HEK293 (cell line): ENCODE results near the gene AKAP14.
"Not testable (repeated sequence)": the region's sequence is repeated elsewhere in the genome, so short reads cannot be mapped to it uniquely, and the experiment has no call there.

Source experiments
- CTCF ChIA-PET: fragments of 350-600 bp; formaldehyde crosslinking; extraction: SDS; loops from one replicate; lab custom pipeline; 2021; ENCODE audit warnings: antibody characterized with exemption; lab: Yijun Ruan, JAX
- POLR2A ChIA-PET: fragments of 300-600 bp; formaldehyde crosslinking; extraction: SDS; loops from one replicate; lab custom pipeline; 2020; ENCODE audit warnings: antibody characterized with exemption, inconsistent platforms; lab: Yijun Ruan, JAX
- H3K27ac ChIP-seq: fragments of 200-500 bp; sonication (Bioruptor generic); 2 replicates; pipeline ENCODE4 v1.5.1; 2014; ENCODE audit warnings: low read depth, low read length, control low read depth, inconsistent platforms; ENCODE audit errors: extremely low read depth
- H3K36me3 ChIP-seq, 2 experiments: fragments of 200-500 bp in 1 of 2; sonication (Bioruptor generic) in 1 of 2; 1 replicate in 1 of 2; 2 replicates in 1 of 2; pipeline ENCODE4 v1.5.1; 2014 to 2017; ENCODE audit warnings: inconsistent platforms in 2 of 2, low read length in 2 of 2; ENCODE audit not compliant: control insufficient read depth in 2 of 2, insufficient read depth in 1 of 2
- H3K4me1 ChIP-seq: fragments of 200-500 bp; sonication (Bioruptor generic); 2 replicates; pipeline ENCODE4 v1.5.1; 2014; ENCODE audit warnings: mild to moderate bottlenecking, low read length, inconsistent platforms; ENCODE audit not compliant: control insufficient read depth, insufficient read depth
- H3K4me3 ChIP-seq: 2 replicates; pipeline ENCODE4 v1.5.1; 2011; ENCODE audit warnings: low read depth, mild to moderate bottlenecking, control low read depth, low read length, moderate library complexity
- H3K9me3 ChIP-seq: fragments of 200-500 bp; sonication (Bioruptor generic); 2 replicates; pipeline ENCODE4 v1.5.1; 2014; ENCODE audit warnings: low read depth, low read length, inconsistent platforms; ENCODE audit not compliant: control insufficient read depth, insufficient read depth
- BCL11B ChIP-seq: fragments of 450-650 bp; formaldehyde crosslinking; IDR thresholded peaks from 2 replicates; pipeline ENCODE4 v1.5.1; 2016; ENCODE audit warnings: low read depth, missing biosample characterization, missing genetic modification characterization
- KLF1 ChIP-seq: fragments of 450-650 bp; formaldehyde crosslinking; IDR thresholded peaks from 2 replicates; pipeline ENCODE4 v1.5.1; 2016; ENCODE audit warnings: missing biosample characterization, missing genetic modification characterization
- KLF8 ChIP-seq: fragments of 450-650 bp; formaldehyde crosslinking; IDR thresholded peaks from 2 replicates; pipeline ENCODE4 v1.5.1; 2016; ENCODE audit warnings: missing biosample characterization, missing genetic modification characterization
- SP2 ChIP-seq: fragments of 450-650 bp; formaldehyde crosslinking; IDR thresholded peaks from 2 replicates; pipeline ENCODE4 v1.5.1; 2016; ENCODE audit warnings: missing biosample characterization, missing genetic modification characterization
- TCF7L2 ChIP-seq: IDR thresholded peaks from 2 replicates; pipeline ENCODE4 v1.6.1; 2011; ENCODE audit warnings: low read depth, mild to moderate bottlenecking, inconsistent platforms, low read length, moderate library complexity, borderline replicate concordance
- YY1 ChIP-seq: fragments of 450-650 bp; formaldehyde crosslinking; IDR thresholded peaks from 2 replicates; pipeline ENCODE4 v1.5.1; 2018; ENCODE audit warnings: missing biosample characterization, missing genetic modification characterization
- ZBTB26 ChIP-seq: fragments of 450-650 bp; formaldehyde crosslinking; optimal IDR thresholded peaks from 2 replicates; pipeline ENCODE3; 2016; ENCODE audit warnings: missing biosample characterization, mild to moderate bottlenecking, missing genetic modification characterization
- ZBTB48 ChIP-seq: fragments of 450-650 bp; formaldehyde crosslinking; IDR thresholded peaks from 2 replicates; pipeline ENCODE4 v1.5.1; 2016; ENCODE audit warnings: missing biosample characterization, missing genetic modification characterization
- ZIC2 ChIP-seq: fragments of 450-650 bp; formaldehyde crosslinking; IDR thresholded peaks from 2 replicates; pipeline ENCODE4 v1.5.1; 2016; ENCODE audit warnings: missing biosample characterization, missing genetic modification characterization
- ZNF133 ChIP-seq: fragments of 450-650 bp; formaldehyde crosslinking; IDR thresholded peaks from 2 replicates; pipeline ENCODE4 v1.5.1; 2016; ENCODE audit warnings: missing biosample characterization, missing genetic modification characterization
- ZNF175 ChIP-seq: fragments of 450-650 bp; formaldehyde crosslinking; IDR thresholded peaks from 2 replicates; pipeline ENCODE4 v1.5.1; 2016; ENCODE audit warnings: missing biosample characterization, missing genetic modification characterization
- ZNF324 ChIP-seq: fragments of 450-650 bp; formaldehyde crosslinking; IDR thresholded peaks from 2 replicates; pipeline ENCODE4 v1.5.1; 2016; ENCODE audit warnings: missing biosample characterization, missing genetic modification characterization
- ZNF473 ChIP-seq: fragments of 450-650 bp; formaldehyde crosslinking; IDR thresholded peaks from 2 replicates; pipeline ENCODE4 v1.5.1; 2017; ENCODE audit warnings: missing biosample characterization, missing genetic modification characterization
- ZNF501 ChIP-seq: fragments of 450-650 bp; formaldehyde crosslinking; IDR thresholded peaks from 2 replicates; pipeline ENCODE4 v1.5.1; 2016; ENCODE audit warnings: missing biosample characterization, missing genetic modification characterization
- ZNF600 ChIP-seq: fragments of 450-650 bp; formaldehyde crosslinking; IDR thresholded peaks from 2 replicates; pipeline ENCODE4 v1.5.1; 2016; ENCODE audit warnings: missing biosample characterization, missing genetic modification characterization
- ZNF654 ChIP-seq: fragments of 450-650 bp; formaldehyde crosslinking; IDR thresholded peaks from 2 replicates; pipeline ENCODE4 v1.5.1; 2016; ENCODE audit warnings: low read depth, missing biosample characterization, missing genetic modification characterization
- ZNF670 ChIP-seq: fragments of 450-650 bp; formaldehyde crosslinking; IDR thresholded peaks from 2 replicates; pipeline ENCODE4 v1.5.1; 2016; ENCODE audit warnings: missing biosample characterization, missing genetic modification characterization, low read depth
- ZNF776 ChIP-seq: fragments of 450-650 bp; formaldehyde crosslinking; IDR thresholded peaks from 2 replicates; pipeline ENCODE4 v1.5.0; 2017; ENCODE audit warnings: missing biosample characterization, missing genetic modification characterization, borderline replicate concordance
- ZNF830 ChIP-seq: fragments of 450-650 bp; IDR thresholded peaks from 2 replicates; pipeline ENCODE4 v1.5.0; 2018; ENCODE audit warnings: missing biosample characterization, missing genetic modification characterization, low read depth, mild to moderate bottlenecking, moderate library complexity
- ZSCAN30 ChIP-seq: fragments of 450-650 bp; IDR thresholded peaks from 2 replicates; pipeline ENCODE4 v1.5.1; 2018; ENCODE audit warnings: missing biosample characterization, mild to moderate bottlenecking, missing genetic modification characterization, moderate library complexity
- ZXDB ChIP-seq: fragments of 450-650 bp; formaldehyde crosslinking; IDR thresholded peaks from 2 replicates; pipeline ENCODE4 v1.5.1; 2016; ENCODE audit warnings: missing biosample characterization, missing genetic modification characterization
- TF ChIP-seq, protein P1 (sequence below): fragments of 450-650 bp; formaldehyde crosslinking; IDR thresholded peaks from 2 replicates; pipeline ENCODE4 v1.5.1; 2016; ENCODE audit warnings: missing biosample characterization, missing genetic modification characterization
- TF ChIP-seq, protein P2 (sequence below): fragments of 450-650 bp; formaldehyde crosslinking; IDR thresholded peaks from 2 replicates; pipeline ENCODE4 v1.5.1; 2016; ENCODE audit warnings: missing biosample characterization, missing genetic modification characterization

The AKAP14 gene

GRCh38 chrX:119887721-119888425, 7.8 kb upstream of the AKAP14 start (continued):
- TF ChIP-seq KLF8 (peak; percentile 65), ZNF501 (tag by site-specific recombination) (peak; percentile 46; the same call in 1 of the 2 replicates), ZBTB26 (tag by site-specific recombination) (peak; percentile 68), ZIC2 (tag by site-specific recombination) (peak; percentile 43; the same call in 1 of the 2 replicates), ZNF473 (tag by site-specific recombination) (no peak), ZNF830 (tag by site-specific recombination) (no peak), ZNF654 (tag by site-specific recombination) (peak; percentile 16; the same call in 1 of the 2 replicates)
- TF ChIP-seq, protein P1, sequence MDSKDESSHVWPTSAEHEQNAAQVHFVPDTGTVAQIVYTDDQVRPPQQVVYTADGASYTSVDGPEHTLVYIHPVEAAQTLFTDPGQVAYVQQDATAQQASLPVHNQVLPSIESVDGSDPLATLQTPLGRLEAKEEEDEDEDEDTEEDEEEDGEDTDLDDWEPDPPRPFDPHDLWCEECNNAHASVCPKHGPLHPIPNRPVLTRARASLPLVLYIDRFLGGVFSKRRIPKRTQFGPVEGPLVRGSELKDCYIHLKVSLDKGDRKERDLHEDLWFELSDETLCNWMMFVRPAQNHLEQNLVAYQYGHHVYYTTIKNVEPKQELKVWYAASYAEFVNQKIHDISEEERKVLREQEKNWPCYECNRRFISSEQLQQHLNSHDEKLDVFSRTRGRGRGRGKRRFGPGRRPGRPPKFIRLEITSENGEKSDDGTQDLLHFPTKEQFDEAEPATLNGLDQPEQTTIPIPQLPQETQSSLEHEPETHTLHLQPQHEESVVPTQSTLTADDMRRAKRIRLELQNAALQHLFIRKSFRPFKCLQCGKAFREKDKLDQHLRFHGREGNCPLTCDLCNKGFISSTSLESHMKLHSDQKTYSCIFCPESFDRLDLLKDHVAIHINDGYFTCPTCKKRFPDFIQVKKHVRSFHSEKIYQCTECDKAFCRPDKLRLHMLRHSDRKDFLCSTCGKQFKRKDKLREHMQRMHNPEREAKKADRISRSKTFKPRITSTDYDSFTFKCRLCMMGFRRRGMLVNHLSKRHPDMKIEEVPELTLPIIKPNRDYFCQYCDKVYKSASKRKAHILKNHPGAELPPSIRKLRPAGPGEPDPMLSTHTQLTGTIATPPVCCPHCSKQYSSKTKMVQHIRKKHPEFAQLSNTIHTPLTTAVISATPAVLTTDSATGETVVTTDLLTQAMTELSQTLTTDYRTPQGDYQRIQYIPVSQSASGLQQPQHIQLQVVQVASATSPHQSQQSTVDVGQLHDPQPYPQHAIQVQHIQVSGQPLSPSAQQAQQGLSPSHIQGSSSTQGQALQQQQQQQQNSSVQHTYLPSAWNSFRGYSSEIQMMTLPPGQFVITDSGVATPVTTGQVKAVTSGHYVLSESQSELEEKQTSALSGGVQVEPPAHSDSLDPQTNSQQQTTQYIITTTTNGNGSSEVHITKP (tag by site-specific recombination), result peak; percentile 79
- TF ChIP-seq, protein P2, sequence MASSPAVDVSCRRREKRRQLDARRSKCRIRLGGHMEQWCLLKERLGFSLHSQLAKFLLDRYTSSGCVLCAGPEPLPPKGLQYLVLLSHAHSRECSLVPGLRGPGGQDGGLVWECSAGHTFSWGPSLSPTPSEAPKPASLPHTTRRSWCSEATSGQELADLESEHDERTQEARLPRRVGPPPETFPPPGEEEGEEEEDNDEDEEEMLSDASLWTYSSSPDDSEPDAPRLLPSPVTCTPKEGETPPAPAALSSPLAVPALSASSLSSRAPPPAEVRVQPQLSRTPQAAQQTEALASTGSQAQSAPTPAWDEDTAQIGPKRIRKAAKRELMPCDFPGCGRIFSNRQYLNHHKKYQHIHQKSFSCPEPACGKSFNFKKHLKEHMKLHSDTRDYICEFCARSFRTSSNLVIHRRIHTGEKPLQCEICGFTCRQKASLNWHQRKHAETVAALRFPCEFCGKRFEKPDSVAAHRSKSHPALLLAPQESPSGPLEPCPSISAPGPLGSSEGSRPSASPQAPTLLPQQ (tag by site-specific recombination), result 0 out of 2 replicates have a peak, but pooled peaks have one; percentile 38

DNA sequence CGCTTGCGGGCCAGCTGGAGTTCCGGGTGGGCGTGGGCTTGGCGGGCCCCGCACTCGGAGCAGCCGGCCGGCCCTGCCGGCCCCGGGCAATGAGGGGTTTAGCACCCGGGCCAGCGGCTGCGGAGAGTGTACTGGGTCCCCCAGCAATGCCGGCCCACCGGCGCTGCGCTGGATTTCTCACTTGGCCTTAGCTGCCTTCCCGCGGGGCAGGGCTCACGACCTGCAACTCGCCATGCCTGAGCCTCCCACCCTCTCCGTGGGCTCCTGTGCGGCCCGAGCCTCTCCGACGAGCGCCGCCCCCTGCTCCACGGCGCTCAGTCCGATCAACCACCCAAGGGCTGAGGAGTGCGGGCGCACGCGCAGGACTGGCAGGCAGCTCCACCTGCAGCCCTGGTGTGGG, 5.1 kb upstream of the AKAP14 start:
- H3K4me3 ChIP-seq, H3K27ac ChIP-seq, CTCF ChIA-PET, H3K9me3 ChIP-seq, H3K4me1 ChIP-seq, POLR2A ChIA-PET, H3K36me3 ChIP-seq: not testable (repeated sequence)

DNA sequence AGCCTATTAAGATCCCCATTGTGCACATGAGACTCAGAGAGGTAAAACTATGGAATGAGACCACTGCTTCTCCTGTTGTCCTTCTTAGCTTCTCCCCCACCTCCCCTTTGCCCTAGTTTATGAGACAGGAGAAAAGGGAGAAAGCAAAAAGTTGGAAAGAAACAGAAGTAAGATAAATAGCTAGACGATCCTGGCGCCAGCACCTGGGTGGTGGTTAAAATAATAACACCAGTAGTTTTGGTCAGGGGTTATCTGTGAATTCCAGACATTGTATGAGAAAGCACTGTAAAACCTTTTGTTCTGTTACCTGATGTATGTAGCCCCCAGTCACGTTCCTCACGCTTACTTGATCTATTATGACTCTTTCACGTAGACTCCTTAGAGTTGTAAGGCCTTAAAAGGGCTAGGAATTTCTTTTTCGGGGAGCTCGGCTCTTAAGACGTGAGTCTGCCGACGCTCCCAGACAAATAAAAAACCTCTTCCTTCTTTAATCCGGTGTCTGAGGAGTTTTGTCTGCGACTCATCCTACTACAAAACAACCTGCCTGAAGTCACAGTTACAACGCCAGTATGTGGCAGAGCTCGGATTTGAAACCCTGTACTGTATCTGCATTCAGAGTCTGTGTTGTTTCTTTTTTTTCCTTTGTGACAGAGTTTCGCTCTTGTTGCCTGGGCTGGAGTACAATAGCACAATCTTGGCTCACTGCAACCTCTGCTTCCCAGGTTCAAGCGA, 3.6 kb upstream of the AKAP14 start:
- not testable (repeated sequence) for H3K4me1 ChIP-seq, H3K4me3 ChIP-seq, H3K9me3 ChIP-seq, H3K36me3 ChIP-seq
- POLR2A ChIA-PET, result interaction anchor here (0.6 to 1.0 kb wide), 4 partner anchors 12 to 39 kb away, joined by 3 to 7 read pairs (median 3); partner anchors contain the start of genes NDUFA1, RNF113A and UPF3B
- CTCF ChIA-PET, result interaction anchor here (0.6 to 1.1 kb wide), 9 partner anchors 14 to 392 kb away, joined by 3 to 6 read pairs (median 3); no protein-coding TSS in a partner anchor
- TF ChIP-seq ZBTB48 (tag by site-specific recombination), result peak; percentile 78; the same call in 1 of the 2 replicates
- H3K27ac ChIP-seq, result 0 out of 2 replicates have a peak overlapping the region, but pooled peaks have one; percentile 11

- CTCF ChIA-PET, result interaction anchor here (1.0 to 2.7 kb wide), 2 partner anchors 11 to 17 kb away, joined by 7 to 11 read pairs; no protein-coding TSS in a partner anchor
- no peak for TF ChIP-seq ZNF175 (tag by site-specific recombination)
- TF ChIP-seq ZXDB (tag by site-specific recombination), result no peak
- no peak for TF ChIP-seq ZNF776 (tag by site-specific recombination)
- TF ChIP-seq ZNF600 (tag by site-specific recombination), result no peak
- TF ChIP-seq YY1 (tag by site-specific recombination), result no peak
- TF ChIP-seq KLF1 (tag by site-specific recombination), result no peak
- TF ChIP-seq BCL11B (tag by site-specific recombination), result no peak
- TF ChIP-seq ZNF324 (tag by site-specific recombination), result no peak
- TF ChIP-seq SP2 (tag by site-specific recombination), result no peak
- no peak for TF ChIP-seq ZNF670 (tag by site-specific recombination)
- no peak for TF ChIP-seq TCF7L2
- no peak for TF ChIP-seq ZNF133 (tag by site-specific recombination)
- no peak for TF ChIP-seq ZSCAN30
Observed at GRCh38 chrX:119899125-119899524, 3.4 kb downstream of the AKAP14 start.

More at GRCh38 chrX:119899125-119899524, 3.4 kb downstream of the AKAP14 start:
- Histone ChIP-seq H3K4me3 (no peak overlapping the region), H3K9me3 (no peaks in the 10 kb centered on the region), H3K36me3 (no peaks in the 10 kb centered on the region), H3K4me1 (no peaks in the 10 kb centered on the region), H3K27ac (no peak overlapping the region)
- POLR2A ChIA-PET, result interaction anchor here (0.7 kb wide), 1 partner anchor 28 kb away, joined by 6 read pairs; no protein-coding TSS in a partner anchor
